ENCODE data around the gene SLC35B1. TPM values are rescaled to one million over a fixed set of nuclear protein-coding genes. Genes with fewer than 3 reads are reported as not detected.
A peak's percentile ranks its signal among the peaks of the same experiment; 100 is the strongest.

The SLC35B1 gene
- polyA plus RNA-seq (2013, experiment 1 of 2): 58.8 TPM
- 61.6 TPM for polyA plus RNA-seq (2013, experiment 2 of 2)

- peak within 1 kb of the TSS; percentile 100 for H2BK5ac ChIP-seq (ENCODE audit: low read depth, low read length, poor library complexity, severe bottlenecking)
- peak within 1 kb of the TSS; percentile 70 for H2AFZ ChIP-seq (ENCODE audit: low read depth, low read length)
These were observed at the start of gene SLC35B1 for GRCh38 chr17:49707608-49708514. Gene SLC35B1, minus strand, starts transcription at chr17:49707964. Its CDS starts 131 bp downstream, at chr17:49707833.

GRCh38 chr17:49757151-49757777 is 49.5 kb upstream of the SLC35B1 start:
- H3K18ac ChIP-seq (ENCODE audit: low read depth in 1 of 2, low read length in 2 of 2): no peak overlapping the region
- no peaks in the 10 kb centered on the region for H3K9me3 ChIP-seq (ENCODE audit: control insufficient read depth, low read length)
- no peak overlapping the region for H3K4me2 ChIP-seq (ENCODE audit: low read length, poor library complexity, severe bottlenecking)
- H2BK120ac ChIP-seq (ENCODE audit: low read depth, low read length): no peak overlapping the region
- H4K91ac ChIP-seq (ENCODE audit: low read length): no peak overlapping the region
- no peak overlapping the region for H2BK5ac ChIP-seq (ENCODE audit: low read depth, low read length, poor library complexity, severe bottlenecking)
- H3K36me3 ChIP-seq (ENCODE audit: control insufficient read depth in 1 of 2, insufficient read depth in 2 of 2, low read depth in 1 of 2, low read length in 2 of 2): no peaks in the 10 kb centered on the region
- no peak overlapping the region for H2AFZ ChIP-seq (ENCODE audit: low read depth, low read length)
- H3K14ac ChIP-seq (ENCODE audit: low read length in 2 of 2): no peak overlapping the region
- 91% methylated on average over 3 of the region's 6 CpGs for WGBS
- no peak overlapping the region for H2BK12ac ChIP-seq (ENCODE audit: low read length in 2 of 2)
- no peak overlapping the region for H3K27ac ChIP-seq (ENCODE audit: low read length, poor library complexity, severe bottlenecking)
- H3K23ac ChIP-seq (ENCODE audit: low read length in 2 of 2): no peak overlapping the region
- no peaks in the 10 kb centered on the region for H3K4me1 ChIP-seq (ENCODE audit: control insufficient read depth, insufficient read depth, low read depth, low read length)
- no peak overlapping the region for H3K4me3 ChIP-seq (ENCODE audit: insufficient read depth in 1 of 2, low read depth in 1 of 2, low read length in 2 of 2)
- no peak overlapping the region for H3K9ac ChIP-seq (ENCODE audit: low read length)
- H3K79me1 ChIP-seq (replicated peaks; ENCODE audit: low read length, poor library complexity, severe bottlenecking): peaks cover 33% of the 10 kb centered on the region
- H2AK5ac ChIP-seq (ENCODE audit: low read length, severe bottlenecking): no peak overlapping the region
- no peak for DNase-seq
- no peak overlapping the region for H3K4ac ChIP-seq (ENCODE audit: low read depth in 1 of 2, low read length in 2 of 2)
- no peak overlapping the region for H4K8ac ChIP-seq (ENCODE audit: low read length)
- no peaks in the 10 kb centered on the region for H3K27me3 ChIP-seq (ENCODE audit: control insufficient read depth in 1 of 2, insufficient read depth in 1 of 2, low read length in 2 of 2)
- no peak overlapping the region for H2BK15ac ChIP-seq (ENCODE audit: low read depth, poor library complexity, severe bottlenecking)

More at GRCh38 chr17:49707608-49708514, at the start of gene SLC35B1:
- H2BK120ac ChIP-seq (ENCODE audit: low read depth, low read length): peak within 1 kb of the TSS; percentile 97
- H4K8ac ChIP-seq (ENCODE audit: low read length): peak within 1 kb of the TSS; percentile 90
- peak within 1 kb of the TSS; percentile 96 for H3K9ac ChIP-seq (ENCODE audit: low read length)
- DNase-seq: peak; percentile 99
- H2BK12ac ChIP-seq (ENCODE audit: low read length in 2 of 2): no peak within 1 kb of the TSS
- peak within 1 kb of the TSS; percentile 88 for H4K91ac ChIP-seq (ENCODE audit: low read length)
- H3K4me2 ChIP-seq (ENCODE audit: low read length, poor library complexity, severe bottlenecking): peak within 1 kb of the TSS; percentile 90
- peak within 1 kb of the TSS; percentile 99 for H2BK15ac ChIP-seq (ENCODE audit: low read depth, poor library complexity, severe bottlenecking)
- peak within 1 kb of the TSS; percentile 97 for H3K27ac ChIP-seq (ENCODE audit: low read length, poor library complexity, severe bottlenecking)
- peak within 1 kb of the TSS in 1 of 2 experiments; percentile 91 for H3K18ac ChIP-seq (ENCODE audit: low read depth in 1 of 2, low read length in 2 of 2)
- peaks cover 37 to 42% of the 10 kb centered on the region in 2 experiments for H3K36me3 ChIP-seq (ENCODE audit: control insufficient read depth in 1 of 2, insufficient read depth in 2 of 2, low read depth in 1 of 2, low read length in 2 of 2)
- no peak within 1 kb of the TSS for H3K23ac ChIP-seq (ENCODE audit: low read length in 2 of 2)
- peak within 1 kb of the TSS; percentile 63 for H2AK5ac ChIP-seq (ENCODE audit: low read length, severe bottlenecking)
- peak within 1 kb of the TSS in 1 of 2 experiments; percentile 84 for H3K4ac ChIP-seq (ENCODE audit: low read depth in 1 of 2, low read length in 2 of 2)
- H3K14ac ChIP-seq (ENCODE audit: low read length in 2 of 2): no peak within 1 kb of the TSS
- peak within 1 kb of the TSS; percentile 90 to 96 for H3K4me3 ChIP-seq (ENCODE audit: insufficient read depth in 1 of 2, low read depth in 1 of 2, low read length in 2 of 2)
- H3K9me3 ChIP-seq (ENCODE audit: control insufficient read depth, low read length): no peaks in the 10 kb centered on the region
- no peaks in the 10 kb centered on the region for H3K27me3 ChIP-seq (ENCODE audit: control insufficient read depth in 1 of 2, insufficient read depth in 1 of 2, low read length in 2 of 2)
- peaks cover 29% of the 10 kb centered on the region for H3K79me1 ChIP-seq (replicated peaks; ENCODE audit: low read length, poor library complexity, severe bottlenecking)
- WGBS: 3% methylated on average over 51 of the region's 53 CpGs
- peaks cover 3% of the 10 kb centered on the region for H3K4me1 ChIP-seq (ENCODE audit: control insufficient read depth, insufficient read depth, low read depth, low read length)

GRCh38 chr17:49756323-49757150 is 48.8 kb upstream of the SLC35B1 start:
- H3K9ac ChIP-seq (ENCODE audit: low read length): no peak overlapping the region
- H3K9me3 ChIP-seq (ENCODE audit: control insufficient read depth, low read length): no peaks in the 10 kb centered on the region
- DNase-seq: no peak
- 87% methylated on average over 5 of the region's 9 CpGs for WGBS
- no peak overlapping the region for H2BK15ac ChIP-seq (ENCODE audit: low read depth, poor library complexity, severe bottlenecking)
- H4K8ac ChIP-seq (ENCODE audit: low read length): no peak overlapping the region
- no peak overlapping the region for H2AK5ac ChIP-seq (ENCODE audit: low read length, severe bottlenecking)
- no peak overlapping the region for H3K18ac ChIP-seq (ENCODE audit: low read depth in 1 of 2, low read length in 2 of 2)
- no peak overlapping the region for H2BK120ac ChIP-seq (ENCODE audit: low read depth, low read length)
- H4K91ac ChIP-seq (ENCODE audit: low read length): no peak overlapping the region
- H3K4me2 ChIP-seq (ENCODE audit: low read length, poor library complexity, severe bottlenecking): no peak overlapping the region
- H2BK5ac ChIP-seq (ENCODE audit: low read depth, low read length, poor library complexity, severe bottlenecking): no peak overlapping the region
- no peak overlapping the region for H3K4me3 ChIP-seq (ENCODE audit: insufficient read depth in 1 of 2, low read depth in 1 of 2, low read length in 2 of 2)
- H3K27ac ChIP-seq (ENCODE audit: low read length, poor library complexity, severe bottlenecking): no peak overlapping the region
- no peaks in the 10 kb centered on the region for H3K36me3 ChIP-seq (ENCODE audit: control insufficient read depth in 1 of 2, insufficient read depth in 2 of 2, low read depth in 1 of 2, low read length in 2 of 2)
- peaks cover 34% of the 10 kb centered on the region for H3K79me1 ChIP-seq (replicated peaks; ENCODE audit: low read length, poor library complexity, severe bottlenecking)
- H3K14ac ChIP-seq (ENCODE audit: low read length in 2 of 2): no peak overlapping the region
- H3K4me1 ChIP-seq (ENCODE audit: control insufficient read depth, insufficient read depth, low read depth, low read length): no peaks in the 10 kb centered on the region
- H2BK12ac ChIP-seq (ENCODE audit: low read length in 2 of 2): no peak overlapping the region
- H2AFZ ChIP-seq (ENCODE audit: low read depth, low read length): no peak overlapping the region
- H3K27me3 ChIP-seq (ENCODE audit: control insufficient read depth in 1 of 2, insufficient read depth in 1 of 2, low read length in 2 of 2): no peaks in the 10 kb centered on the region
- no peak overlapping the region for H3K23ac ChIP-seq (ENCODE audit: low read length in 2 of 2)
- H3K4ac ChIP-seq (ENCODE audit: low read depth in 1 of 2, low read length in 2 of 2): no peak overlapping the region

Data from mesenchymal stem cell (in vitro differentiated cells and primary cell).